Measurements from ENCODE around the gene GALR2.

GALR2 gene

GRCh38 chr17:76079535-76079955, 5.0 kb downstream of the GALR2 start:
- no peak for DNase-seq (ENCODE audit: low read depth in 2 of 2)

GRCh38 chr17:76079956-76080767, 5.6 kb downstream of the GALR2 start:
- DNase-seq (ENCODE audit: low read depth in 2 of 2), result no peak

DNA sequence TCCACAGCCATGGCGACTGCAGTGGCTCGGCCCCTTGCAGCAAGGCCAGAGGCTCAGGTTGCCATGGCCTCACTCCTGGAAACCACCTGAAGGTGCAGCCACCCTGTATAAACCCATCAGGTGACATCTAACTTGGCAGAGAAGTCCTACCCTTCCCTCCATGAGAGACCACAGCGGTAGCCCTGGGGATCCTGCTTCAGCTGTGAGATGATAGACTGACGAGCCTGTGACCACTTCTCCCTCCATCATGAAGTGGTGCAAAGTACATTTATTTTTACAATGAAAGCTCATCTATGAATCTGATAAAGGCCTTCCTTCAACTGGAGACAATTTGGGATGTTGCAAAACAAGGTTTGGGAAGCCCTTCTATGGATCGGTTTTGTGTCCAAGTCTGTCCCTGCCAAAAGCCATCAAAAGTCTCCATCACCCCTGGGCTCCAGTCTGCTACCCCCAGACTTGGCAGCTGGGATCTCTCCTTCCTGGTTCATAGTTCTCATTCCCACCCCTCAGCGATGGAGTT, 6.2 kb downstream of the GALR2 start:
- DNase-seq (ENCODE audit: low read depth in 2 of 2), result no peak

DNA sequence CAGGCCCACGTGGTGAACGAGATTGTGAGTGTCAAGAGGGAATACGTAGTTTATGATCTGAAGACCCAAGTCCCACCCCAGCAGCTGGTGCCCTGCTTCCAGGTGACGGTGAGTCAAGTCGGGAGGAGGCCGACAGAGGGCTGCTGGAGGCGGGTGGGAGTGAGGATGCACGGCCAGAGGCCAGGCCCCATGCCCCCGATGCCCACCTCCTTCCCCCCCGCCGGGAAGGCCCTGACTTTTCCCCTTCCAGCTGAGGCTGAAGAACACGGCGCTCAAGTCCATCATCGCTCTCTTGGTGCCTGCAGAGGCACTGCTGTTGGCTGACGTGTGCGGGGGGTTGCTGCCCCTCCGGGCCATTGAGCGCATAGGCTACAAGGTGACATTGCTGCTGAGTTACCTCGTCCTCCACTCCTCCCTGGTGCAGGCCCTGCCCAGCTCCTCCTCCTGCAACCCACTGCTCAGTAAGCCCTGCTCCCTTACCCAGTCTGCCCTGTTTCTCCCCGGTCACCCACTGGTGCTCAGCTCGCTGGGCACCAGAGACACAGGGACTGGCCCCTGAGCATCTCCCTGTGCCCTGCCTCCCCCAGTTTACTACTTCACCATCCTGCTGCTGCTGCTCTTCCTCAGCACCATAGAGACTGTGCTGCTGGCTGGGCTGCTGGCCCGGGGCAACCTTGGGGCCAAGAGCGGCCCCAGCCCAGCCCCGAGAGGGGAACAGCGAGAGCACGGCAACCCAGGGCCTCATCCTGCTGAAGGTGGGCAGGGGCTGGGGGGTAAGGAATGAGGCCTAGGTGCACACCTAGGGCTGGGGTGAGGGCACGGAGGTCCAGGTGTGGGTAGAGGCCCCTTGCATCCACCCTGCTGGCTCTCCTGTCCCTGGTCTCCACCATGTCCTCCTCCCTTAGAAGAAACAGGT, 7.0 kb downstream of the GALR2 start:
- no peak for DNase-seq (ENCODE audit: low read depth in 2 of 2)

DNA sequence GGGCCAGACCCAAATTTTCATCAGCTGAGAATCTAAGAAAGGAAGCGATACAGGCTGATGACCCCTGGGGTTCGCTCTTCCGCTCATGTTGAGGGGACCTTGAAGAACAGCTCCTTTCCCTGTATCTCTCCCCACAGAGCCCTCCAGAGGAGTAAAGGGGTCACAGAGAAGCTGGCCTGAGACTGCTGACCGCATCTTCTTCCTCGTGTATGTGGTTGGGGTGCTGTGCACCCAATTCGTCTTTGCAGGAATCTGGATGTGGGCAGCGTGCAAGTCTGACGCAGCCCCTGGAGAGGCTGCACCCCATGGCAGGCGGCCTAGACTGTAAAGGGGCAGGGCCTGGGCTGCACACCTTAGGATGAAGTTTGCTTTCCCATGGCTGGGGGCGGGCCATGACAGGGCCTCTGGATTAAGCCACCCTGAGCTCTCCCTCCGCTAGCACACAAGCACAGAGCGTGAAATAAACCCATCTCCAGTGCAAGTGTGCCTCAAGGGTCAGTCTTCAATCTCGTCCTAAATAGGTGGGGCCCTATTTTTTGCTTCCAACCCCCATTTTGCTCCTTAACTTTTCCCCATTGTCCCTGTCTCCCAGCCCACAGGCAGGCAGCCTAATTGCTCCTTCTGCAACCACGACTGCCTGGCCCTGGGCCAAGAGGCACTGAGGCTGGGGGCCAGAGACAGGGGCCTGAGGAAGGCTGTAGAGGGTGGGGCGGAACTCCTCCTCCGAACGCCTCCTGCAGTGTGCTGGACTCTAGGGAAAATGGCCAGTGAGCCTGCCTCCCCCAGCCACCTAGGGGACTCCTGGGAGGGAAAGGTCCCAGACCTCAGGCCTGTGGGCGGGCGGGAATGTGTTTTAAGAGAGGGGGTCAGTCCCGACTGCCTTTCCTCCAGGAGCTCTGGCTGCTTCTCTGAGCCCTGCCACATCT, 8.0 kb downstream of the GALR2 start:
- no peak for DNase-seq (ENCODE audit: low read depth in 2 of 2)

DNA sequence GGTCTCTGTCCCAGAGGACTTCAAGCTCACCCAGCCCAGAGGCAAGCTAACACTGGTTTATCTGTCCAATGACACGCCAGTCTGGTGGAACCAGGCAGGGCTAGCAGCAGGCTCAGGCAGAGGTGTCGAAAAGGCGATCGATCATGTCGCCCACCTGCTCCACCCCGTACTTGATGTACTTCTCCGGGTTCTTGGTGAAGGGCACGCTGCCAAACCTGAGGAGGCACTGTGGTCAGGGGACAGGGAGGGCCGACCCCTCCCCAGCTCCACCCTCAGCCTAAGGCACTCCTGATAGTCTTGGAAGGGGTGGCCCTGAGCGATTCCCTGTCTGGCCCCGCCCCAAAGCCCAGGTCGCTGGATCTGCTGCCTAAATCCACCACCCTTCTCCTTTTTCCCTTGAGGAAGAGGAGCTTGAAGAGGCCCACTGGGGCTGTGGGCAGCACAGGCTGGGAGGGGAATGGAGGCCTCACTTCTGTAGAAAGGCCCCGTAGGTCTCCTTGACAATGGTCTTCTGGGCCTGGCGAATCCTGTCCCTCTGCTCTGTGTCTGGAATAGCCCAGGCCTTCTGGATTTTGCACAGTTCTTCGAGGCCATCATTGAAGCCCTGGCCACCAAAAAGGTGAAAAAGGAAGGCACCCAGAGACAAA, 9.1 kb downstream of the GALR2 start:
- DNase-seq (ENCODE audit: low read depth in 2 of 2), result no peak

DNA sequence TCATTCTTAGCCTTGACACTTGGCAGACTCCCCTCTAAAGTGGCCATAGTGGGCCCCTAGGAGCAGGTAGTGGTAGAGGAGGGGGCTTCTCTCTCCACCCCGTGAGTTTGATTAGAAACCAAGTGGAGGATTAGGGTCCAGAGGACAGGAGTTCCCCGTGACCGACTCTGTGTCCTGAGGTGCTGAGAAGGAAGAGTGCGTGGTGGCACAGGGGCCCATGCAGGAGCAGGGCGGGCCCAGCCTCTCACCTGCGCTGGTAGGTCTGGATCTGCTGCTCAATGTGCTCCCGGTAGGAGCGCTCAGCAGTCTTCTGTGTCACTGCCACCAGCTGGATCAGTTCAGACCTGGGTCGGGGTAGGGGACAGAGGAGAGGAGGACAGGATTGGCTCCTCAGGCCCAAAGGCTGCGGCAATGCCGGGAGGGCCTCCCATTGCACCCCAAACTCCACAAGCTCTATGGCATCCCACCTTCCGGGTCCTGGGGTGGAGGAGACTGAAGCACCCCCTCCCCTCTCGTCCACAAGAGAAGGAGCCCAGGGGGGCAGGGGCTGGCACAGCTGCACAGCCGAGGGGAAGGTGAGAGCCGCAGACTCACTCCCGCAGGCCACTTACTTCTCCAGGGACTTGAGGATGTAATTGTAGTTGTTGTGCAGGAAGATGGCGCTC, 10.6 kb downstream of the GALR2 start:
- no peak for DNase-seq (ENCODE audit: low read depth in 2 of 2)

DNA sequence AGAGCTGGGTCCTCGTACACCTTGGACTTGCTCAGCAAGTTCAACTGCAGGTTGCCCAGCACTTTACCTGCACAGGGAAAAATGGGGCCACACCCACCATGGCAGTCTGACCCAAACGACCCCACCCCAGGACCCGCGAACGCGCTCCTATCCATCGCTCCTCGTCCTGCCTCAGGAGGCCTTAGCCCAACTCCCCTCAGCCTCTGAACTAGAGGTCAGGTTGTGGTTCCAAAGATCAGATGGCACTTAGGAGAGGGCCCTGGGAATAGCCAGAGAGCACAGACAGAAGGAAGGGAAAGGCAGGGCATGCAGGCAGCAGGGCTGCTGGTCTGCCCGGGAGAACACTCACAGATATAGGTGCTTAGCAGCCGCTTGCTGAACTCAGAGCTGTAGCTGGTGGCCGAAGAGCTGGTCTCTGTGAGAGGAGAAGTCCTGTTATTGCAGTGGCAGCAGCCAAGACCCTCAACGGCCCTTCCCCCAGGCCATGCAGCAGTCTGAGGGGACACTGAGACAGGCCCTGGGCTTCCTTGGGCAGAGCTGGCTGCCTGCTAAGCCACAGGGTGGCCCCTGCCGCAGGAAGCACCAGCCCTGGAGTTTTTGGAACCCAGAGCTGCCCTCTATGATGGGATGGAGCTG, 11.3 kb downstream of the GALR2 start:
- no peak for DNase-seq (ENCODE audit: low read depth in 2 of 2)

DNA sequence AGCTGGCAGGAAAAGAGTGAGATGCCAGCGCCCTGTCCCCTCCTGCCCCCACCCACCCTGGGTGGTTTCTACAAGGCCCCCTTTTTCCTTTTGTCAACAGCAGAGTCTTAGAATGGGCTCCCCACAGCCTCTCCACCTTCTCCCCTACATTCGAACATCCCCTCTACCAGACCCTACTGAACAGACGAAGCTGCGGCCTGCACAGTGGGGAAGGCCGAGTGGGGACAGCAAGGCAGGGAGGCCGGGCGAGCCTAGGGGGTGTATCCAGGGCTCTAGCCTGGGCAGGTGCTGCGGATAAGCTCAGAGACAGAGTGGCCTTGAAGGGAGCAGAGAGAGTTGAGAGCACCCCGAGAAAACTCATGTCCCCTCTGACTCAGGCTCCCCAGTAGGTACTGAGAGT, 11.8 kb downstream of the GALR2 start:
- no peak for DNase-seq (ENCODE audit: low read depth in 2 of 2)

DNA sequence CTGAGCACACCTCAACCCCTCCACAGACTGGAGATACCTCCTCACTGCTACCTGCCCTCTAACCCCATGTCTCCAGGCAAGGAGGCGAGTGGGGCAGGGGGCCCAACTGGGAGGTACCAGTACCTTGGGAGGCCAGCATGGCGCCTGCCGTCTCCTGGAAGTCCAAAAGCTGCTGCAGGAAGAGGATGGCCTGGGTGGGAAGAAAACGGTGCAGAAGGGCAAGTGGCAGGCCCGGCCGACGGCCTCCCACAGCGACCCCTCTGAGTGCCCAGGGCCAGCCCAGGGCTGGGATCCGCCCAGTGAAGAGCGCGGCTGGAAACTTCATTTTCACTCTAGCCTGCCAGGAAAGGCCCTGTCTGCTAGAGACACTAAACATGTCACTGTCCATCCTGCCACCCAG, 12.9 kb downstream of the GALR2 start:
- DNase-seq (ENCODE audit: low read depth in 2 of 2), result no peak

GRCh38 chr17:76088041-76088867, 13.7 kb downstream of the GALR2 start:
- no peak for DNase-seq (ENCODE audit: low read depth in 2 of 2)

DNA sequence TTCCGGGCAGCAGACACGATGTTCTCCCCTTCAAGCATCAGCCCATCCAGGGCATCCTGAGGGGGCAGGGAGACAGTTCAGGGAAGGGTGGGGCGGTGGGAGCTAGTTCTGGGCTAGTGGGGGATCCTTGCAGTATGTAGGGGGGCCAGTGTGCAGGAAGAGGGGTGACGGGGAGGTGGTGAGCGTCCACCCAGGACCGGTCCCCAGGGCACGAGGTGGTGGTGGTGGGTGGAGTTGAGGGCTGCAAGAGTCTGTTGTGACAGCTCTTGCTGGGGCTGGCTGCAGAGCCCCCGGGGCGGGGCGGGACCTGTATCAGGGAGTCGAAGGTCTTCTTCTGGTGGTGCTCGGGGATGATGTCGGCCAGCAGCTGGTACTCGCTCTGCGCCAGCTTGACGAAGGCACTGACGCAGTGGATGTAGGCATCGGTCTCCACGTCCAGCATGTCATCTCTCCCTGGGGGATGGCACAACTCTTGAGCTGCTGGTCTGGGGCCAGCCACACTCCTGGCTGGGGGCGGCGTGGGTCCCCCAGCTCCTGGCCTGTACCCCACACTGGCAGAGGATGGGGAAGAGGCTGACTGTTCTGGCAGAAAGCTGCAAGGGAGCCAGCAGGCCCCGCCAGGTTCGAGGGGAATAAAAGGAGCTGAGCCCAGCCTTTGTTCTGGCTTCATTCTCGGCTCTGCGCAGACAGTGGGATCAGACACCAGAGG, 14.4 kb downstream of the GALR2 start:
- no peak for DNase-seq (ENCODE audit: low read depth in 2 of 2)

DNA sequence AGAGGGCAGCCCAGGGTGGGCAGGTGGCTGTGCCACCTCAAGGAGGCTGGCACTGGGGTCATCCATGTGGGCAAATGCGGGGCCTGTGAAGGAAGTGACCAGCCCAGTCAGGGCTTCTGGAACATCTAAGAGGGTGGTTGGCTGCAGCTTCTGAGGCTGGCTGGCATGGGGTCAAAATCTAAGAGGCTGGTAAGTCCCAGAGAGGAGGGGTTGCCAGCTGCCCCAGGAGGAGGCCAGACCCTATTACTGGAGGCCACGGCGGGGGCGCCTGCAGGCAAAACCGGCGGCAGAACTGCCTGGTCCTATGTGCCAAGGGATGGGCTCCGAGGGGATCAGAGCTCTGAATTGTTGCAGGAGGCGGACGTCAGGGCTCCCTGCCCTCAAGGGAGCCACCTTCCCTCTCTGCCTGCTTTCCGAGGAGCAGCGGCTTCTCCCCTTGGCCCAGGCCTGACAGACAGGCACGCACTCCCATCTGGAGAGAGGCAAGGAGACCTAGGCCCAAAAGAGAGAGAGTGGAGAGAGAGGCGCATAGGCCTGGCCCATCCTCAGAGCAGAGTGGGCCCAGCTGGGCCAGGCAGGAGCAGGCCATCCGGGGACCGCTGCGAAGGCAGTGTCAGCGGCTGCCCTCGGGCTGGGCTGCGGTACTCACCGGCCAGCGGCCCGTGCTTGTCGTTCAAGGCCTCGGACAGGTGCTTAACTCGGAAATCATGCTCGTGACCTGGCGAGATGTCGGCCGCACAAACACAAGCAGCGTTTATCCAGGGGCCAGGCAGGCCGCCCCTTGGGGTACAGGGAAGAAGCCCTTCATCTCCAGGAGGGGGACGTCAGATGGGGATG, 15.3 kb downstream of the GALR2 start:
- DNase-seq (ENCODE audit: low read depth in 2 of 2), result no peak

GRCh38 chr17:76090517-76091129, 16.0 kb downstream of the GALR2 start:
- DNase-seq (ENCODE audit: low read depth in 2 of 2), result no peak

GRCh38 chr17:76091526-76092286, 17.1 kb downstream of the GALR2 start:
- DNase-seq (ENCODE audit: low read depth in 2 of 2), result no peak
